ENCODE measurements around the gene PITX3. TPM values are rescaled to one million over a fixed set of nuclear protein-coding genes. Genes with fewer than 3 reads are reported as not detected.

PITX3 gene
- total and polyA plus RNA-seq, 5 donors from 2014 or later: not detected

DNA sequence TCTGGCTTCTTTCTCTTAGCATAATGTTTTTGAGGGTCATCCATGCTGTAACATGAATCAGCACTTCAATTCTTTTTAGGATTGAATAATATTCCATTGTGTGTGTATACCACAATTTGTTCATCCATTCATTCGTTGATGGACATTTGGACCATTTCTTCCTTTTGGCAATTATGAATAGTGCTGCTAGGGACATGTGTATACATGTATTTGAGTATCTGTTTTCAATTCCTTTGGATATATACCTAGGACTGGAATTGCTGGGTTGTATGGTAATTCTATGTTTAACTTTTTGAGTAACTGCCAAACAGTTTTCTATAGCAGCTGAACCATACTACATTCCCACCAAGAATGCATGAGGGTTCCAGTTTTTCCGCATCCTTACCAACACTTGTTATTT lies 43.2 kb upstream of the PITX3 start:
- Mint-ChIP-seq H3K9me3 (no peaks in the 10 kb centered on the region), H3K36me3 (peaks cover 20% of the 10 kb centered on the region), H3K27me3 (no peaks in the 10 kb centered on the region), H3K4me3 (peak overlapping the region in 3 of 4 donors; percentile 18 to 32 (median 19)), H3K27ac (peak overlapping the region in 1 of 3 donors; percentile 57), H3K4me1 (peaks cover 26 to 68% (median 53%) of the 10 kb centered on the region in 4 donors)
- no peak overlapping the region for H3K27ac ChIP-seq (ENCODE audit: insufficient read depth, low read length, poor library complexity, severe bottlenecking)
- H3K9me3 ChIP-seq (ENCODE audit: control insufficient read depth in 2 of 2, low read length in 2 of 2): no peaks in the 10 kb centered on the region
- H3K4me1 ChIP-seq (ENCODE audit: control insufficient read depth, insufficient read depth, low read length, poor library complexity, severe bottlenecking): peaks cover 34% of the 10 kb centered on the region
- ATAC-seq (ENCODE audit: low read depth in 2 of 2): no peak
- H3K36me3 ChIP-seq (ENCODE audit: control insufficient read depth, insufficient read depth, low read length): peaks cover 14% of the 10 kb centered on the region
- peak overlapping the region; percentile 60 for H3K4me3 ChIP-seq (ENCODE audit: low read depth, low read length)
- H3K27me3 ChIP-seq (ENCODE audit: control insufficient read depth, insufficient read depth, low read length): no peaks in the 10 kb centered on the region
- DNase-seq: no peak

DNA sequence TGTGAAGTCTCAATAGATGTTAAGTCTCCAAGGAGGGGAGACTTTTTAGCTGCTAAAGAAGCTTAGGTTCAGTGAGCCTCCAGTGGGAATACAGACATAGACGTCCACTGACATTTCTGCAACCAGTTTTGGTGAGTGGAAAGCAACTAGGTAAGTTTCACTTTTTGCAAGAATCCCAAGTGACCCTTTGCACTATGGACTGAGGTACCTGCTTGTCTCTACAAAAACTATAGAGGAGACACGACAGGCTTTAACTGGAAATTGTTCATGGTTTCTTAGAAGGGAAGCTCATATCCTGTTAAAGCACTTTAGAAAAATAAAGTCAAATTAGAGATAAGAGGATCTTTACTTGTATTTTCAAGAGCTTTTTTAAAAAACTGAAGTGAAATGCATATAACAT lies 42.6 kb upstream of the PITX3 start:
- peaks cover 20% of the 10 kb centered on the region for H3K36me3 Mint-ChIP-seq
- peaks cover 34% of the 10 kb centered on the region for H3K4me1 ChIP-seq (ENCODE audit: control insufficient read depth, insufficient read depth, low read length, poor library complexity, severe bottlenecking)
- H3K27ac Mint-ChIP-seq: peak overlapping the region; percentile 62 to 93 (median 68)
- no peaks in the 10 kb centered on the region for H3K27me3 ChIP-seq (ENCODE audit: control insufficient read depth, insufficient read depth, low read length)
- no peak overlapping the region for H3K27ac ChIP-seq (ENCODE audit: insufficient read depth, low read length, poor library complexity, severe bottlenecking)
- H3K4me1 Mint-ChIP-seq: peaks cover 28 to 72% (median 52%) of the 10 kb centered on the region in 4 donors
- no peaks in the 10 kb centered on the region for H3K27me3 Mint-ChIP-seq
- ATAC-seq (ENCODE audit: low read depth in 2 of 2) (peak; percentile 57 to 78), DNase-seq (peak in 1 of 3 donors; percentile 86)
- H3K4me3 Mint-ChIP-seq: peak overlapping the region; percentile 16 to 77 (median 26)
- H3K36me3 ChIP-seq (ENCODE audit: control insufficient read depth, insufficient read depth, low read length): peaks cover 14% of the 10 kb centered on the region
- no peaks in the 10 kb centered on the region for H3K9me3 Mint-ChIP-seq
- H3K4me3 ChIP-seq (ENCODE audit: low read depth, low read length): peak overlapping the region; percentile 60
- H3K9me3 ChIP-seq (ENCODE audit: control insufficient read depth in 2 of 2, low read length in 2 of 2): no peaks in the 10 kb centered on the region

DNA sequence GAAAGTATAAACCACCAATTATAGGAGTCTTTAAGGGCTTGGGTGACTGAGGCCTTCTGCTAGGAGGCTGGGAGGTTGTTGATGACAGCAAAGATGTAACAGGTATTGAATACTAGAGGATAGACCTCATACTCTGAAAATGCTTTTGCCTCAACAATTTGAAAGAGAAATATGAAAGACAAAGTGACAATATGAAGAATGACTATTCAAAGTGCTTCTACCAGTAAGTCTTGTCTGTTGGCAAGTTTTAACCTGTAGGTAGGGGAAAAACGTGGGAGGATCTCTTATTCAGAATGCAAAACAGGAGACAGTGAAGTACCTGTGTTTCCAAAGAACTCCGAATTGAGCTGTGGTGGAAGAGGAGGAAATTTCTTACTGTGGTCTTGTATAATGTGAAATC lies 42.2 kb upstream of the PITX3 start:
- Mint-ChIP-seq H3K27me3 (no peaks in the 10 kb centered on the region), H3K4me1 (peaks cover 32 to 76% (median 54%) of the 10 kb centered on the region in 4 donors), H3K9me3 (no peaks in the 10 kb centered on the region), H3K27ac (peak overlapping the region; percentile 31 to 93 (median 62)), H3K36me3 (peaks cover 20% of the 10 kb centered on the region), H3K4me3 (peak overlapping the region in 3 of 4 donors; percentile 19 to 77 (median 32))
- Histone ChIP-seq H3K27ac (ENCODE audit: insufficient read depth, low read length, poor library complexity, severe bottlenecking) (peak overlapping the region; percentile 42), H3K27me3 (ENCODE audit: control insufficient read depth, insufficient read depth, low read length) (no peaks in the 10 kb centered on the region), H3K9me3 (ENCODE audit: control insufficient read depth in 2 of 2, low read length in 2 of 2) (no peaks in the 10 kb centered on the region), H3K4me3 (ENCODE audit: low read depth, low read length) (peak overlapping the region; percentile 60), H3K36me3 (ENCODE audit: control insufficient read depth, insufficient read depth, low read length) (peaks cover 14% of the 10 kb centered on the region), H3K4me1 (ENCODE audit: control insufficient read depth, insufficient read depth, low read length, poor library complexity, severe bottlenecking) (peaks cover 34% of the 10 kb centered on the region)
- no peak for DNase-seq
- ATAC-seq (ENCODE audit: low read depth in 2 of 2): no peak

DNA sequence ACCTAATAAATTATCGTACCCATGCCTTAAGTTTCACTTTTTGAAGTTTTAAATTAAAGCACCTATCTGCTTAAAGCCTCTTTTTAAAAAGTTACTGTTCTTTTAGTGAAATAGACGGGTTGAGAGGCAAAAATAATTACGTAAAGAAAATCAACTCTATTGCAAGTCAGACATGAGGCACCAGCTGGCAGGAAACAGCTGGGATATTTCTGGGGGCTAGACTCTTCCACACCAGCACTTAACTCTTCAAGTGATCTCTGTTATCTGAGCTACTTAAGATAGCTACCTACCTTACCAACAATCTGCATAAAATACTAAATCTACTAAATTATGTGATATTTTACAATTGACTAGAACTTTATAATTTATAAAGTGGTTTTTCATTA lies 39.8 kb upstream of the PITX3 start:
- DNase-seq: no peak
- H3K36me3 ChIP-seq (ENCODE audit: control insufficient read depth, insufficient read depth, low read length): peaks cover 4% of the 10 kb centered on the region
- H3K4me3 Mint-ChIP-seq: no peak overlapping the region
- ATAC-seq (ENCODE audit: low read depth in 2 of 2): no peak
- peak overlapping the region; percentile 8 to 75 (median 72) for H3K27ac Mint-ChIP-seq
- H3K27me3 Mint-ChIP-seq: no peaks in the 10 kb centered on the region
- H3K36me3 Mint-ChIP-seq: peaks cover 7% of the 10 kb centered on the region
- peaks cover 34% of the 10 kb centered on the region for H3K4me1 ChIP-seq (ENCODE audit: control insufficient read depth, insufficient read depth, low read length, poor library complexity, severe bottlenecking)
- H3K9me3 Mint-ChIP-seq: no peaks in the 10 kb centered on the region
- no peak overlapping the region for H3K4me3 ChIP-seq (ENCODE audit: low read depth, low read length)
- H3K27ac ChIP-seq (ENCODE audit: insufficient read depth, low read length, poor library complexity, severe bottlenecking): no peak overlapping the region
- H3K27me3 ChIP-seq (ENCODE audit: control insufficient read depth, insufficient read depth, low read length): no peaks in the 10 kb centered on the region
- no peaks in the 10 kb centered on the region for H3K9me3 ChIP-seq (ENCODE audit: control insufficient read depth in 2 of 2, low read length in 2 of 2)
- peaks cover 33 to 75% (median 52%) of the 10 kb centered on the region in 4 donors for H3K4me1 Mint-ChIP-seq

DNA sequence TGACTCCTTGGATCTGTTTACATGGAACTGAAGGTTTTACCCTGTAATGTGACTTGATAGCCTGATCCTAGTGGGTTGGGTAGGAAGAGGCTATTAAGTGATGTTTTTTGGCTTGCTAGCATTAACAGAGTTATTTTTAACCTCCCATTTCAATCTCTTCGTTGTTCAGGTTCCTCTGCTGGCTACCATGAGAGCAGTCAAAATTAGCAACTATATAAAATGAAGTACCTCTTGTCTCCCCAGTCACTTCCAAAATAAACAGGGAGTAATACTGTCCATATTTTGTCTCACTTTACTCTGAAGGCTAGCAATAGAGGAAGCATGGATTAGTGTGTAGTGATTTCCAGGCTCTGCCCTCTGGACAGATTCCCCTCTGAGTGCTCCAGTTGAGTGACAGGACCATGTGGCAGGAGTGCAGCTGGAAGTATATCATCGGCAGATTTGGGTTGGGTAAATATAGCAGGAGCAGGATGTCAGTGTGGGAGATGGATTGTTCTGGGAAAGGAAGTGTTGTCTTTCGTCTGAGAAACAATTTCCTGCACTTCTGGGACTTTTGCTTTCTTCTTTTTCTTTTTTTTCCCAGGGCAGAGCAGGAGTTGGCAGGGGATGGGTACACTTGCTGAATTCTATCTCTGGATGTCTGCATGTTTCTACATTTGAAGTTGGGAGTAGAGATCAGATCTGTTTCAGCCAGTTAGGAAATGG lies 39.2 kb upstream of the PITX3 start:
- H3K36me3 ChIP-seq (ENCODE audit: control insufficient read depth, insufficient read depth, low read length): peaks cover 4% of the 10 kb centered on the region
- H3K36me3 Mint-ChIP-seq: peaks cover 4% of the 10 kb centered on the region
- no peak for ATAC-seq (ENCODE audit: low read depth in 2 of 2)
- no peaks in the 10 kb centered on the region for H3K9me3 ChIP-seq (ENCODE audit: control insufficient read depth in 2 of 2, low read length in 2 of 2)
- no peaks in the 10 kb centered on the region for H3K9me3 Mint-ChIP-seq
- DNase-seq: no peak
- peaks cover 33 to 72% (median 48%) of the 10 kb centered on the region in 4 donors for H3K4me1 Mint-ChIP-seq
- H3K27ac ChIP-seq (ENCODE audit: insufficient read depth, low read length, poor library complexity, severe bottlenecking): no peak overlapping the region
- H3K27me3 ChIP-seq (ENCODE audit: control insufficient read depth, insufficient read depth, low read length): no peaks in the 10 kb centered on the region
- H3K4me3 Mint-ChIP-seq: peak overlapping the region in 2 of 4 donors; percentile 53 to 67
- H3K27ac Mint-ChIP-seq: peak overlapping the region; percentile 8 to 96 (median 75)
- H3K4me1 ChIP-seq (ENCODE audit: control insufficient read depth, insufficient read depth, low read length, poor library complexity, severe bottlenecking): peaks cover 34% of the 10 kb centered on the region
- H3K27me3 Mint-ChIP-seq: no peaks in the 10 kb centered on the region
- peak overlapping the region; percentile 4 for H3K4me3 ChIP-seq (ENCODE audit: low read depth, low read length)

DNA sequence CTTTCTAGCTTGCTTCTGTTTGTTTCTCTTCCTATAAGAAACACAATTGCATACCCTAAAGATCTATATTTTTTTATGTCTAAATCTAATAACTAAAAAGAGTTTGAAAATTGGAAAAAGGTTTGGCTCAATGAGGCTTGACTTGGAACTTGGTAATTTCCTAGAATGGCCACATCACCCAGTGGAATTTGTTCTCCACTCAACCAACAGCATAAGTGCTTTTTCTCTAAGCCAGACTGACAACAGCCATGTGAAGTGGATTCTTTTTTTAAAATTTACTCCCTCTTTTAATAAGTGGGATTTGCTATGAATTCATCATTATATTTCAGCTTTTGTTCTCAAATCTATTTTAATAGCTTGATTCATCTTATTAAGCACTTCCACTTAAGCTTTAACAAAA lies 37.8 kb upstream of the PITX3 start:
- ATAC-seq (ENCODE audit: low read depth in 2 of 2): no peak
- no peak for DNase-seq
- H3K4me3 ChIP-seq (ENCODE audit: low read depth, low read length): no peak overlapping the region
- no peaks in the 10 kb centered on the region for H3K27me3 ChIP-seq (ENCODE audit: control insufficient read depth, insufficient read depth, low read length)
- no peaks in the 10 kb centered on the region for H3K9me3 ChIP-seq (ENCODE audit: control insufficient read depth in 2 of 2, low read length in 2 of 2)
- Mint-ChIP-seq H3K4me3 (no peak overlapping the region), H3K9me3 (no peaks in the 10 kb centered on the region), H3K27ac (no peak overlapping the region), H3K36me3 (peaks cover 4% of the 10 kb centered on the region), H3K27me3 (no peaks in the 10 kb centered on the region), H3K4me1 (peaks cover 31 to 64% (median 37%) of the 10 kb centered on the region in 4 donors)
- H3K36me3 ChIP-seq (ENCODE audit: control insufficient read depth, insufficient read depth, low read length): peaks cover 4% of the 10 kb centered on the region
- H3K27ac ChIP-seq (ENCODE audit: insufficient read depth, low read length, poor library complexity, severe bottlenecking): no peak overlapping the region
- H3K4me1 ChIP-seq (ENCODE audit: control insufficient read depth, insufficient read depth, low read length, poor library complexity, severe bottlenecking): peaks cover 26% of the 10 kb centered on the region

DNA sequence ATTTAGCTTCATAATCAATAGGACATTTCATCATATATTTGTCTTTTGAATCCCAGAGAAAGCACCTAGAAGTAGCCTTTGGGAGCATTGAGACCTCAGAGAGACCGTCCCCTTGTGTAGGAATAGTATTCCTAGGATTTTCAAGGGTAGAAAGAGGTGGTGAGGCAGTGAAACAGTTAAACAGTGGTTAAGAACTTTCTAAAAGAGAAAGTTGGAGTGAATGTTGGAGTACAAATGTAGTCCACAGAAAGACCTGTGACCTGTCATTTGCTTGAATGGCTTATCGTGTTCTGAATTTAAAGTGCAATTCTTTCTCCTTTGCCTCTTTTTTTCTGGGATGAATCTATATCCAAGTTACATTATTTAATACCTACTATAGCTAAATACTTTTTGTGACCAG lies 34.0 kb upstream of the PITX3 start:
- Mint-ChIP-seq H3K27me3 (no peaks in the 10 kb centered on the region), H3K4me1 (peaks cover 19 to 64% (median 29%) of the 10 kb centered on the region in 4 donors), H3K27ac (no peak overlapping the region), H3K4me3 (no peak overlapping the region), H3K36me3 (peaks cover 3% of the 10 kb centered on the region), H3K9me3 (no peaks in the 10 kb centered on the region)
- H3K4me1 ChIP-seq (ENCODE audit: control insufficient read depth, insufficient read depth, low read length, poor library complexity, severe bottlenecking): peaks cover 7% of the 10 kb centered on the region
- ATAC-seq (ENCODE audit: low read depth in 2 of 2) (no peak), DNase-seq (no peak)
- H3K4me3 ChIP-seq (ENCODE audit: low read depth, low read length): no peak overlapping the region
- H3K36me3 ChIP-seq (ENCODE audit: control insufficient read depth, insufficient read depth, low read length): peaks cover 4% of the 10 kb centered on the region
- no peak overlapping the region for H3K27ac ChIP-seq (ENCODE audit: insufficient read depth, low read length, poor library complexity, severe bottlenecking)
- H3K27me3 ChIP-seq (ENCODE audit: control insufficient read depth, insufficient read depth, low read length): no peaks in the 10 kb centered on the region
- no peaks in the 10 kb centered on the region for H3K9me3 ChIP-seq (ENCODE audit: control insufficient read depth in 2 of 2, low read length in 2 of 2)

DNA sequence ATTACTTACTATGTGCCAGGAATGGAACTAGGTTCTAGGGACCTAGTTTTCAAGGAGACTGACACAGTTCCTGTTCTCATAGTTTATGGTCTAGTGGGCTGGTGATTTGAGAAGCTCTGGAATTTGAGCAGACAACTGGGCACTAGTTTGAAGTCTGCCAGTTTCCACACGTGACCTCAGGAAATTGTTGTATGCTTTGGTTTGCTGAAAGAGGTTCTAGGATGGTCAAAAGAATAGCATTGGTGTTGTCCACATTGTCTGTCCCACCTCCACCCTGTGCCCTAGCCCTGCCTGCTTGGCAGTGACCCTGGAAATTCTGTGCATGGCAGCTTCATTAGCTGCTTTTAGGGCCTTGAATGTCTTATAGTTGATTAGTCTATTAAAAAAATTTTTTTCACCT lies 32.8 kb upstream of the PITX3 start:
- Histone ChIP-seq H3K4me1 (ENCODE audit: control insufficient read depth, insufficient read depth, low read length, poor library complexity, severe bottlenecking) (peaks cover 4% of the 10 kb centered on the region), H3K9me3 (ENCODE audit: control insufficient read depth in 2 of 2, low read length in 2 of 2) (no peaks in the 10 kb centered on the region), H3K4me3 (ENCODE audit: low read depth, low read length) (no peak overlapping the region), H3K27ac (ENCODE audit: insufficient read depth, low read length, poor library complexity, severe bottlenecking) (no peak overlapping the region), H3K36me3 (ENCODE audit: control insufficient read depth, insufficient read depth, low read length) (peaks cover 5% of the 10 kb centered on the region), H3K27me3 (ENCODE audit: control insufficient read depth, insufficient read depth, low read length) (no peaks in the 10 kb centered on the region)
- peaks cover 7% of the 10 kb centered on the region for H3K36me3 Mint-ChIP-seq
- no peak overlapping the region for H3K27ac Mint-ChIP-seq
- H3K4me1 Mint-ChIP-seq: peaks cover 12 to 55% (median 28%) of the 10 kb centered on the region in 4 donors
- no peak for DNase-seq
- no peaks in the 10 kb centered on the region for H3K27me3 Mint-ChIP-seq
- ATAC-seq (ENCODE audit: low read depth in 2 of 2): no peak
- no peaks in the 10 kb centered on the region for H3K9me3 Mint-ChIP-seq
- no peak overlapping the region for H3K4me3 Mint-ChIP-seq
